Naive thymus-derived CD4-positive, alpha-beta T cell (primary cell): ENCODE results near the gene SMAP2. TPM values are rescaled to one million over a fixed set of nuclear protein-coding genes. Genes with fewer than 3 reads are reported as not detected.

ENCODE experiments used
- ATAC-seq: fragments of 150-1000 bp; cut with Tn5 transposase; 2 replicates; pipeline ENCODE4 v1.10.0; 2021; ENCODE audit warnings: mild to moderate bottlenecking, moderate library complexity
- CTCF ChIA-PET: fragments of 350-600 bp; sonication (Branson Sonifier 250); formaldehyde crosslinking; loops from one replicate; lab custom pipeline; 2021; ENCODE audit warnings: antibody characterized with exemption; lab: Charles Lee
- POLR2A ChIA-PET: fragments of 350-600 bp; sonication (Branson Sonifier 250); formaldehyde crosslinking; loops from one replicate; lab custom pipeline; 2021; ENCODE audit warnings: antibody characterized with exemption, inconsistent platforms; lab: Charles Lee
- DNase-seq, 9 donors: peaks; one replicate each; pipeline versions ENCODE4 v3.0.0 to v3.0.0-alpha.2; 2020 to 2022; ENCODE audit warnings: mixed read lengths in 1 of 9
- H3K27ac ChIP-seq: one replicate; pipeline ENCODE4 v1.7.0; 2013; ENCODE audit warnings: mild to moderate bottlenecking, low read depth, low read length, moderate library complexity
- H3K27me3 ChIP-seq, 2 donors: one replicate each; pipeline ENCODE4 v1.7.0; 2013; ENCODE audit warnings: low read length in 2 of 2, mild to moderate bottlenecking in 2 of 2, moderate library complexity in 2 of 2; ENCODE audit not compliant: control insufficient read depth in 2 of 2, insufficient read depth in 2 of 2
- H3K36me3 ChIP-seq, 3 experiments: 1 replicate in 2 of 3; 2 replicates in 1 of 3; pipeline ENCODE4 v1.7.0; 2013; ENCODE audit warnings: low read length in 3 of 3, mild to moderate bottlenecking in 3 of 3, moderate library complexity in 1 of 3; ENCODE audit not compliant: insufficient read depth in 3 of 3, control insufficient read depth in 2 of 3
- H3K4me1 ChIP-seq, 2 donors: one replicate each; pipeline ENCODE4 v1.7.0; 2013; ENCODE audit warnings: low read length in 2 of 2, mild to moderate bottlenecking in 2 of 2, moderate library complexity in 1 of 2; ENCODE audit not compliant: control insufficient read depth in 2 of 2, insufficient read depth in 2 of 2
- H3K4me3 ChIP-seq: 2 replicates; pipeline ENCODE4 v1.7.0; 2013; ENCODE audit warnings: mild to moderate bottlenecking, low read length
- H3K9me3 ChIP-seq, 3 experiments: 1 replicate in 2 of 3; 2 replicates in 1 of 3; pipeline ENCODE4 v1.7.0; 2013; ENCODE audit warnings: low read length in 3 of 3; ENCODE audit not compliant: control insufficient read depth in 2 of 3
- H3K27ac Mint-ChIP-seq, 9 donors: one replicate each; pipeline ENCODE4 v1.8.0; 2020 to 2022; ENCODE audit warnings: mixed read lengths in 9 of 9, mild to moderate bottlenecking in 8 of 9, moderate library complexity in 5 of 9, inconsistent platforms in 2 of 9
- H3K27me3 Mint-ChIP-seq, 5 donors: one replicate each; pipeline ENCODE4 v1.8.0; 2021 to 2022; ENCODE audit warnings: mixed read lengths in 5 of 5, mild to moderate bottlenecking in 1 of 5
- H3K36me3 Mint-ChIP-seq, 5 donors: one replicate each; pipeline ENCODE4 v1.8.0; 2020 to 2022; ENCODE audit warnings: mixed read lengths in 5 of 5, mild to moderate bottlenecking in 3 of 5, inconsistent platforms in 1 of 5
- H3K4me1 Mint-ChIP-seq, 7 donors: one replicate each; pipeline ENCODE4 v1.8.0; 2020 to 2022; ENCODE audit warnings: mixed read lengths in 7 of 7, mild to moderate bottlenecking in 3 of 7, inconsistent platforms in 1 of 7
- H3K4me3 Mint-ChIP-seq, 10 donors: one replicate each; pipeline ENCODE4 v1.8.0; 2020 to 2022; ENCODE audit warnings: mild to moderate bottlenecking in 10 of 10, mixed read lengths in 10 of 10, moderate library complexity in 6 of 10, inconsistent platforms in 2 of 10
- H3K9me3 Mint-ChIP-seq, 11 donors: one replicate each; pipeline ENCODE4 v1.8.0; 2020 to 2022; ENCODE audit warnings: mixed read lengths in 11 of 11, mild to moderate bottlenecking in 4 of 11, inconsistent platforms in 1 of 11, moderate library complexity in 1 of 11
- intact Hi-C, 2 donors: fragments of 100-400 bp; cut with micrococcal nuclease; formaldehyde crosslinking; loops; one replicate each; pipeline ENCODE4 v1.15.1; 2023
- polyA plus RNA-seq, 2 donors: library from polyadenylated mRNA; unstranded; fragments of 300-500 nt; fragmentation: Illumina TruSeq; gene quantifications; one replicate each; pipeline ENCODE4 v1.2.3, GENCODE V29; 2021
- total RNA-seq, 6 experiments: library from RNA in 5 of 6; stranded (reverse) in 5 of 6; gene quantifications; 1 replicate in 5 of 6; 2 replicates in 1 of 6; pipeline ENCODE4 v1.2.3 and lab custom pipeline; 2021 to 2026

SMAP2 gene
- total and polyA plus RNA-seq, 7 experiments from 2014 or later: 144 to 542 (median 203) TPM

GRCh38 chr1:40361637-40362036, 11.9 kb upstream of the SMAP2 start:
- Mint-ChIP-seq H3K27me3 (peaks cover 0 to 4% (median 0%) of the 10 kb centered on the region in 5 donors), H3K27ac (peak overlapping the region in 1 of 9 donors; percentile 72), H3K4me1 (peaks cover 0 to 15% (median 8%) of the 10 kb centered on the region in 7 donors), H3K9me3 (peaks cover 0 to 22% (median 5%) of the 10 kb centered on the region in 11 donors), H3K36me3 (peaks cover 3 to 35% (median 6%) of the 10 kb centered on the region in 5 donors), H3K4me3 (no peak overlapping the region)
- Histone ChIP-seq H3K27ac (no peak overlapping the region), H3K27me3 (no peaks in the 10 kb centered on the region), H3K4me3 (no peak overlapping the region), H3K4me1 (no peaks in the 10 kb centered on the region), H3K36me3 (no peaks in the 10 kb centered on the region), H3K9me3 (no peaks in the 10 kb centered on the region)
- intact Hi-C loops: no loop called here
- DNase-seq (no peak), ATAC-seq (no peak)
- ChIA-PET CTCF (no interaction called here), POLR2A (interaction anchor here (1.2 kb wide), 1 partner anchor 20 kb away, joined by 3 read pairs; no protein-coding TSS in a partner anchor)

GRCh38 chr1:40362199-40362598, 11.3 kb upstream of the SMAP2 start:
- peaks cover 0 to 22% (median 5%) of the 10 kb centered on the region in 11 donors for H3K9me3 Mint-ChIP-seq
- ChIA-PET CTCF (no interaction called here), POLR2A (no interaction called here)
- Histone ChIP-seq H3K36me3 (no peaks in the 10 kb centered on the region), H3K27ac (no peak overlapping the region), H3K27me3 (no peaks in the 10 kb centered on the region), H3K9me3 (no peaks in the 10 kb centered on the region), H3K4me3 (no peak overlapping the region), H3K4me1 (no peaks in the 10 kb centered on the region)
- no peak overlapping the region for H3K27ac Mint-ChIP-seq
- H3K4me3 Mint-ChIP-seq: no peak overlapping the region
- H3K27me3 Mint-ChIP-seq: peaks cover 0 to 4% (median 0%) of the 10 kb centered on the region in 5 donors
- peaks cover 3 to 33% (median 6%) of the 10 kb centered on the region in 5 donors for H3K36me3 Mint-ChIP-seq
- intact Hi-C loops: no loop called here
- H3K4me1 Mint-ChIP-seq: peaks cover 0 to 15% (median 8%) of the 10 kb centered on the region in 7 donors
- no peak for ATAC-seq
- no peak for DNase-seq

- ATAC-seq (no peak), DNase-seq (no peak)
- peaks cover 0 to 15% (median 8%) of the 10 kb centered on the region in 7 donors for H3K4me1 Mint-ChIP-seq
- Histone ChIP-seq H3K27me3 (no peaks in the 10 kb centered on the region), H3K4me1 (no peaks in the 10 kb centered on the region), H3K9me3 (no peaks in the 10 kb centered on the region), H3K27ac (no peak overlapping the region), H3K36me3 (no peaks in the 10 kb centered on the region), H3K4me3 (no peak overlapping the region)
- H3K36me3 Mint-ChIP-seq: peaks cover 3 to 29% (median 6%) of the 10 kb centered on the region in 5 donors
- ChIA-PET POLR2A (no interaction called here), CTCF (no interaction called here)
- intact Hi-C loops: no loop called here
- no peak overlapping the region for H3K4me3 Mint-ChIP-seq
- H3K27ac Mint-ChIP-seq: no peak overlapping the region
- peaks cover 0 to 4% (median 0%) of the 10 kb centered on the region in 5 donors for H3K27me3 Mint-ChIP-seq
- peaks cover 0 to 18% (median 5%) of the 10 kb centered on the region in 11 donors for H3K9me3 Mint-ChIP-seq
Observed at GRCh38 chr1:40362699-40363098, 10.8 kb upstream of the SMAP2 start.

- POLR2A ChIA-PET: interaction anchor here (0.6 to 1.5 kb wide), 2 partner anchors 18 to 101 kb away, joined by 3 read pairs; no protein-coding TSS in a partner anchor
- Mint-ChIP-seq H3K27me3 (peaks cover 0 to 4% (median 0%) of the 10 kb centered on the region in 5 donors), H3K27ac (no peak overlapping the region), H3K36me3 (peaks cover 2 to 27% (median 6%) of the 10 kb centered on the region in 5 donors), H3K4me1 (peaks cover 0 to 15% (median 8%) of the 10 kb centered on the region in 7 donors), H3K4me3 (no peak overlapping the region), H3K9me3 (peaks cover 0 to 14% (median 5%) of the 10 kb centered on the region in 11 donors)
- intact Hi-C loops: no loop called here
- Histone ChIP-seq H3K9me3 (no peaks in the 10 kb centered on the region), H3K4me1 (no peaks in the 10 kb centered on the region), H3K36me3 (no peaks in the 10 kb centered on the region), H3K27ac (no peak overlapping the region), H3K27me3 (no peaks in the 10 kb centered on the region), H3K4me3 (no peak overlapping the region)
- DNase-seq: no peak
- CTCF ChIA-PET: interaction anchor here (0.9 kb wide), 1 partner anchor 41 kb away, joined by 3 read pairs; no protein-coding TSS in a partner anchor
- peak; percentile 54 for ATAC-seq
Observed at GRCh38 chr1:40363721-40364120, 9.8 kb upstream of the SMAP2 start.

GRCh38 chr1:40371707-40372258, 1.7 kb upstream of the SMAP2 start:
- Histone ChIP-seq H3K9me3 (no peaks in the 10 kb centered on the region), H3K27ac (no peak overlapping the region), H3K36me3 (peaks cover 0 to 15% (median 7%) of the 10 kb centered on the region in 3 experiments), H3K4me3 (no peak overlapping the region), H3K27me3 (no peaks in the 10 kb centered on the region), H3K4me1 (peaks cover 18% of the 10 kb centered on the region in 2 donors)
- Mint-ChIP-seq H3K27me3 (peaks cover 0 to 4% (median 0%) of the 10 kb centered on the region in 5 donors), H3K36me3 (peaks cover 6 to 20% (median 14%) of the 10 kb centered on the region in 5 donors), H3K4me3 (peak overlapping the region in 7 of 10 donors; percentile 1 to 100 (median 30)), H3K27ac (peak overlapping the region in 8 of 9 donors; percentile 10 to 99 (median 46)), H3K4me1 (peaks cover 27 to 48% (median 36%) of the 10 kb centered on the region in 7 donors), H3K9me3 (peaks cover 0 to 10% (median 0%) of the 10 kb centered on the region in 11 donors)
- ChIA-PET POLR2A (interaction anchor here (1.5 to 16.8 kb wide), 3 partner anchors 17 to 40 kb away, joined by 3 to 408 read pairs (median 4); no protein-coding TSS in a partner anchor), CTCF (interaction anchor here (0.6 to 3.6 kb wide), 4 partner anchors 10 to 33 kb away, joined by 3 to 22 read pairs (median 6); no protein-coding TSS in a partner anchor)
- ATAC-seq: no peak
- intact Hi-C loops: loop anchor here (2.0 to 5.0 kb wide), 4 partner anchors 36 to 329 kb away; partner anchors contain the start of genes CAP1 (in 1 of the 2) and ZMPSTE24 (in 1 of the 2)
- no peak for DNase-seq

- peak overlapping the region; percentile 91 to 99 (median 96) for H3K27ac Mint-ChIP-seq
- Histone ChIP-seq H3K27me3 (no peaks in the 10 kb centered on the region), H3K4me1 (peaks cover 28% of the 10 kb centered on the region in 2 donors), H3K4me3 (peak overlapping the region; percentile 99), H3K36me3 (peaks cover 0 to 15% (median 7%) of the 10 kb centered on the region in 3 experiments), H3K27ac (peak overlapping the region; percentile 99), H3K9me3 (no peaks in the 10 kb centered on the region)
- peaks cover 6 to 24% (median 19%) of the 10 kb centered on the region in 5 donors for H3K36me3 Mint-ChIP-seq
- peaks cover 0 to 4% (median 0%) of the 10 kb centered on the region in 5 donors for H3K27me3 Mint-ChIP-seq
- ATAC-seq: no peak
- ChIA-PET CTCF (interaction anchor here (0.6 to 3.6 kb wide), 10 partner anchors 8 to 344 kb away, joined by 3 to 22 read pairs (median 4); no protein-coding TSS in a partner anchor), POLR2A (interaction anchor here (0.5 to 16.8 kb wide), 14 partner anchors 16 to 313 kb away, joined by 3 to 408 read pairs (median 6); partner anchors contain the start of genes COL9A2, RLF and ZFP69B)
- peak in 1 of 9 donors; percentile 7 for DNase-seq
- H3K4me3 Mint-ChIP-seq: peak overlapping the region; percentile 85 to 100 (median 93)
- peaks cover 36 to 58% (median 46%) of the 10 kb centered on the region in 7 donors for H3K4me1 Mint-ChIP-seq
- intact Hi-C loops: loop anchor here (2.0 to 5.0 kb wide), 4 partner anchors 35 to 330 kb away; partner anchors contain the start of genes CAP1 (in 1 of the 2) and ZMPSTE24 (in 1 of the 2)
- peaks cover 0 to 10% (median 0%) of the 10 kb centered on the region in 11 donors for H3K9me3 Mint-ChIP-seq
Observed at GRCh38 chr1:40372658-40373322, 737 bp upstream of the SMAP2 start.
